SU-DHL-6 (cell line): ENCODE results near the gene TBPL2.

Experiments
- EZH2phosphoT487 ChIP-seq: fragments of 200-600 bp; sonication (generic), shearing (Covaris generic); conservative IDR thresholded peaks from 2 replicates; pipeline ENCODE4 v1.6.1; 2018; ENCODE audit warnings: mild to moderate bottlenecking, antibody characterized with exemption, low read length, moderate library complexity, mixed read lengths
- TF ChIP-seq, protein P1 (sequence below): fragments of 200-600 bp; sonication (generic); IDR thresholded peaks from one replicate; pipeline ENCODE4 v1.5.1; 2017; ENCODE audit warnings: antibody characterized with exemption, mild to moderate bottlenecking, low read length, moderate library complexity; ENCODE audit not compliant: insufficient read depth, poor library complexity, severe bottlenecking

- TF ChIP-seq, protein P1, sequence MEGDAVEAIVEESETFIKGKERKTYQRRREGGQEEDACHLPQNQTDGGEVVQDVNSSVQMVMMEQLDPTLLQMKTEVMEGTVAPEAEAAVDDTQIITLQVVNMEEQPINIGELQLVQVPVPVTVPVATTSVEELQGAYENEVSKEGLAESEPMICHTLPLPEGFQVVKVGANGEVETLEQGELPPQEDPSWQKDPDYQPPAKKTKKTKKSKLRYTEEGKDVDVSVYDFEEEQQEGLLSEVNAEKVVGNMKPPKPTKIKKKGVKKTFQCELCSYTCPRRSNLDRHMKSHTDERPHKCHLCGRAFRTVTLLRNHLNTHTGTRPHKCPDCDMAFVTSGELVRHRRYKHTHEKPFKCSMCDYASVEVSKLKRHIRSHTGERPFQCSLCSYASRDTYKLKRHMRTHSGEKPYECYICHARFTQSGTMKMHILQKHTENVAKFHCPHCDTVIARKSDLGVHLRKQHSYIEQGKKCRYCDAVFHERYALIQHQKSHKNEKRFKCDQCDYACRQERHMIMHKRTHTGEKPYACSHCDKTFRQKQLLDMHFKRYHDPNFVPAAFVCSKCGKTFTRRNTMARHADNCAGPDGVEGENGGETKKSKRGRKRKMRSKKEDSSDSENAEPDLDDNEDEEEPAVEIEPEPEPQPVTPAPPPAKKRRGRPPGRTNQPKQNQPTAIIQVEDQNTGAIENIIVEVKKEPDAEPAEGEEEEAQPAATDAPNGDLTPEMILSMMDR = no peak
- TF ChIP-seq EZH2phosphoT487 = no peak
Observed at GRCh38 chr14:55389330-55389729, 51.1 kb downstream of the TBPL2 start.
